ENCODE measurements around the gene RBM19.

Gene RBM19

DNA sequence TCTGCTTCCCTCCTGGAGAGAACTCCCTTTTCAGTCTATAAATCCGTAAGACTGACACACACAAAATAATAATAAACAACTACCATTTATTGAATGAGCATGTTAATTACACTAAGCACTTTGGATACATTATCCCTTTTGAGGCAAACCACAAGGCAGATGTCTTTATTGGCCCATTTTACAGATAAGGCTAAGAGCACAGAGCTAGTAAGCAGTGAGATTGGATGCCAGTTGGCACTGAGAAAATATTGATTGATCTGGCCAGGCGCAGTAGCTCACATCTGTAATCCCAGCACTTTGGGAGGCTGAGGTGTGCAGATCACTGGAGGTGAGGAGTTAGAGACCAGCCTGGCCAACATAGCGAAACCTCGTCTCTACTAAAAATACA is 21.9 kb upstream of the RBM19 start:
- Histone ChIP-seq H3K4me3 (replicated peaks; ENCODE audit: insufficient read depth, low read length) (no peak overlapping the region), H3K27ac (replicated peaks) (no peak overlapping the region), H3K27me3 (ENCODE audit: insufficient read depth, poor library complexity, severe bottlenecking) (peaks cover 3% of the 10 kb centered on the region)
- TF ChIP-seq POLR2AphosphoS5 (IDR thresholded peaks at IDR 0.05; ENCODE audit: low read depth) (no peak), GABPA (IDR thresholded peaks at IDR 0.05; ENCODE audit: low read depth) (no peak), SPI1 (IDR thresholded peaks at IDR 0.05; ENCODE audit: borderline replicate concordance, low read depth) (no peak)
- TF ChIP-seq, protein P1, sequence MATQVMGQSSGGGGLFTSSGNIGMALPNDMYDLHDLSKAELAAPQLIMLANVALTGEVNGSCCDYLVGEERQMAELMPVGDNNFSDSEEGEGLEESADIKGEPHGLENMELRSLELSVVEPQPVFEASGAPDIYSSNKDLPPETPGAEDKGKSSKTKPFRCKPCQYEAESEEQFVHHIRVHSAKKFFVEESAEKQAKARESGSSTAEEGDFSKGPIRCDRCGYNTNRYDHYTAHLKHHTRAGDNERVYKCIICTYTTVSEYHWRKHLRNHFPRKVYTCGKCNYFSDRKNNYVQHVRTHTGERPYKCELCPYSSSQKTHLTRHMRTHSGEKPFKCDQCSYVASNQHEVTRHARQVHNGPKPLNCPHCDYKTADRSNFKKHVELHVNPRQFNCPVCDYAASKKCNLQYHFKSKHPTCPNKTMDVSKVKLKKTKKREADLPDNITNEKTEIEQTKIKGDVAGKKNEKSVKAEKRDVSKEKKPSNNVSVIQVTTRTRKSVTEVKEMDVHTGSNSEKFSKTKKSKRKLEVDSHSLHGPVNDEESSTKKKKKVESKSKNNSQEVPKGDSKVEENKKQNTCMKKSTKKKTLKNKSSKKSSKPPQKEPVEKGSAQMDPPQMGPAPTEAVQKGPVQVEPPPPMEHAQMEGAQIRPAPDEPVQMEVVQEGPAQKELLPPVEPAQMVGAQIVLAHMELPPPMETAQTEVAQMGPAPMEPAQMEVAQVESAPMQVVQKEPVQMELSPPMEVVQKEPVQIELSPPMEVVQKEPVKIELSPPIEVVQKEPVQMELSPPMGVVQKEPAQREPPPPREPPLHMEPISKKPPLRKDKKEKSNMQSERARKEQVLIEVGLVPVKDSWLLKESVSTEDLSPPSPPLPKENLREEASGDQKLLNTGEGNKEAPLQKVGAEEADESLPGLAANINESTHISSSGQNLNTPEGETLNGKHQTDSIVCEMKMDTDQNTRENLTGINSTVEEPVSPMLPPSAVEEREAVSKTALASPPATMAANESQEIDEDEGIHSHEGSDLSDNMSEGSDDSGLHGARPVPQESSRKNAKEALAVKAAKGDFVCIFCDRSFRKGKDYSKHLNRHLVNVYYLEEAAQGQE (IDR thresholded peaks at IDR 0.05; ENCODE audit: insufficient replicate concordance, low read depth), result no peak
- TF ChIP-seq, protein P2, sequence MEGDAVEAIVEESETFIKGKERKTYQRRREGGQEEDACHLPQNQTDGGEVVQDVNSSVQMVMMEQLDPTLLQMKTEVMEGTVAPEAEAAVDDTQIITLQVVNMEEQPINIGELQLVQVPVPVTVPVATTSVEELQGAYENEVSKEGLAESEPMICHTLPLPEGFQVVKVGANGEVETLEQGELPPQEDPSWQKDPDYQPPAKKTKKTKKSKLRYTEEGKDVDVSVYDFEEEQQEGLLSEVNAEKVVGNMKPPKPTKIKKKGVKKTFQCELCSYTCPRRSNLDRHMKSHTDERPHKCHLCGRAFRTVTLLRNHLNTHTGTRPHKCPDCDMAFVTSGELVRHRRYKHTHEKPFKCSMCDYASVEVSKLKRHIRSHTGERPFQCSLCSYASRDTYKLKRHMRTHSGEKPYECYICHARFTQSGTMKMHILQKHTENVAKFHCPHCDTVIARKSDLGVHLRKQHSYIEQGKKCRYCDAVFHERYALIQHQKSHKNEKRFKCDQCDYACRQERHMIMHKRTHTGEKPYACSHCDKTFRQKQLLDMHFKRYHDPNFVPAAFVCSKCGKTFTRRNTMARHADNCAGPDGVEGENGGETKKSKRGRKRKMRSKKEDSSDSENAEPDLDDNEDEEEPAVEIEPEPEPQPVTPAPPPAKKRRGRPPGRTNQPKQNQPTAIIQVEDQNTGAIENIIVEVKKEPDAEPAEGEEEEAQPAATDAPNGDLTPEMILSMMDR (IDR thresholded peaks at IDR 0.05; ENCODE audit: insufficient read depth, low read length), result no peak
- no peak for DNase-seq (ENCODE audit: low read depth in 1 of 2, low spot score in 1 of 2)

DNA sequence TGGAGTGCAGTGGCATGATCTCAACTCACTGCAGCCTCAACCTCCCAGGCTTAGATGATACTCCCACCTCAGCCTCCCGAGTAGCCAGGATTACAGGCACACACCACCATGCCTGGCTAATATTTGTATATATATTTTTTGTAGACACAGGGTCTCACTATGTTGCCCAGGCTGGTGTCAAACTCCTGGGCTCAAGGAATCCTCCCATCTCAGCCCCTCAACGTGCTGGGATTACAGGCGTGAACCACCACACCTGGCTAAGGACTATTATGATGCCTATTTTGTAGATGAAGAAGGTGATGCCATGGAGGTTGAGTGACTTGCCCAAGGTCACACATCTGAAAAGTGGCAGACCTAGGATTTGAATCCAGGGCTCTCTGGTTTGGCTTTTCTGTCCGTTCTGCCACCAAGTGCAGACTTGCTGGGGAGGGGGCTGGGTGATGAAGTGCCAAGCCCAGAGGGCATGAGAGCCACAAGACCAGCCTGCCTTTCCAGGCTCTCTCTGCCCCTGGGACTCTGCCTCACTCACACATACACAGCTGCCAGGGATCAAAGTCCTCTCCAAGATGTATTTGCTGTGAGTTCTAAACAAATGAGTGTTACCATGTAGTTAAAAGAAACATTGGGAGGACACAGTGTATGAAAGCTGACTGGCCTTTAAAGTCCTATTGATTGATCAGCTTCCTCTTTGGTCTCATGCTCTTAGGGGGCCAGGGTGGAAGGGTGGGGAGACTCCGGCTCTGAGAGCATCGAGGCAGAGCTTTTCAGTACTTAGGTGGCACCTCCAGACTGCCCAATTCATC is 21.3 kb upstream of the RBM19 start:
- Histone ChIP-seq H3K27ac (replicated peaks) (no peak overlapping the region), H3K27me3 (ENCODE audit: insufficient read depth, poor library complexity, severe bottlenecking) (peaks cover 3% of the 10 kb centered on the region), H3K4me3 (replicated peaks; ENCODE audit: insufficient read depth, low read length) (no peak overlapping the region)
- no peak for DNase-seq (ENCODE audit: low read depth in 1 of 2, low spot score in 1 of 2)
- TF ChIP-seq GABPA (IDR thresholded peaks at IDR 0.05; ENCODE audit: low read depth) (no peak), POLR2AphosphoS5 (IDR thresholded peaks at IDR 0.05; ENCODE audit: low read depth) (no peak), SPI1 (IDR thresholded peaks at IDR 0.05; ENCODE audit: borderline replicate concordance, low read depth) (no peak)
- TF ChIP-seq, protein P1 (IDR thresholded peaks at IDR 0.05; ENCODE audit: insufficient replicate concordance, low read depth), result no peak
- TF ChIP-seq, protein P2 (IDR thresholded peaks at IDR 0.05; ENCODE audit: insufficient read depth, low read length), result no peak

DNA sequence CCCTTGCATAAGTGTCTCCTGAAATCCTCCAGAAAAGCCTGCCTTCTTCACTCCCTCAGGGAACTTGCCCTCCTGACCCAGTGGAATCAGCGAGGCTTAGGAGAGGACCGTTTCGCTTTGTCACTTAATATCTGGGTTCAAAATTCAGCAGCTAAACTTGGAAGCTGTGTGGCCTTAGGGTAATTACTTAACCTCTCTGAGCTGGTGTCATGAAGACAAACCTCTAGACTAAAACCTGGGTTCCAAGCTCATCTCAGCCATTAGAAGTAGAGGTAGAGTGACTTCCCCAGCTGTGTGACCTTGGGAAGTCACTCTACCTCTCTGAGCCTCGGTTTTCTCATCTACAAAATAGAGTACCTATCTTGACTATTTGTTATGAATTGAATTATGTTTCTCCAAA is 18.3 kb upstream of the RBM19 start:
- Histone ChIP-seq H3K27ac (replicated peaks) (no peak overlapping the region), H3K27me3 (ENCODE audit: insufficient read depth, poor library complexity, severe bottlenecking) (peaks cover 2% of the 10 kb centered on the region), H3K4me3 (replicated peaks; ENCODE audit: insufficient read depth, low read length) (no peak overlapping the region)
- TF ChIP-seq GABPA (IDR thresholded peaks at IDR 0.05; ENCODE audit: low read depth), result no peak
- TF ChIP-seq, protein P1 (IDR thresholded peaks at IDR 0.05; ENCODE audit: insufficient replicate concordance, low read depth), result no peak
- TF ChIP-seq SPI1 (IDR thresholded peaks at IDR 0.05; ENCODE audit: borderline replicate concordance, low read depth), result no peak
- no peak for TF ChIP-seq POLR2AphosphoS5 (IDR thresholded peaks at IDR 0.05; ENCODE audit: low read depth)
- TF ChIP-seq, protein P2 (IDR thresholded peaks at IDR 0.05; ENCODE audit: insufficient read depth, low read length), result no peak
- DNase-seq (ENCODE audit: low read depth in 1 of 2, low spot score in 1 of 2), result no peak

All from HL-60 (cell line).